ENCODE measurements around the gene CERT1.

The CERT1 gene

GRCh38 chr5:75368391-75368790 is 143.0 kb downstream of the CERT1 start:
- ATAC-seq (replicated peaks; ENCODE audit: extremely low read depth, poor library complexity, severe bottlenecking), result no peak
- peaks cover 5% of the 10 kb centered on the region for H3K36me3 Mint-ChIP-seq (ENCODE audit: insufficient read depth)
- no peak for DNase-seq (ENCODE audit: low spot score in 2 of 2)
- H3K27me3 Mint-ChIP-seq, result no peaks in the 10 kb centered on the region
- no peaks in the 10 kb centered on the region for H3K4me1 Mint-ChIP-seq
- H3K9me3 Mint-ChIP-seq, result no peaks in the 10 kb centered on the region
- H3K4me3 Mint-ChIP-seq, result no peak overlapping the region
- H3K27ac Mint-ChIP-seq (ENCODE audit: low read depth), result no peak overlapping the region

GRCh38 chr5:75367401-75367800 is 144.0 kb downstream of the CERT1 start:
- ATAC-seq (replicated peaks; ENCODE audit: extremely low read depth, poor library complexity, severe bottlenecking), result no peak

GRCh38 chr5:75366787-75367186 is 144.6 kb downstream of the CERT1 start:
- DNase-seq (ENCODE audit: low spot score in 2 of 2), result no peak
- ATAC-seq (replicated peaks; ENCODE audit: extremely low read depth, poor library complexity, severe bottlenecking), result no peak
- H3K27ac Mint-ChIP-seq (ENCODE audit: low read depth), result no peak overlapping the region
- H3K27me3 Mint-ChIP-seq, result no peaks in the 10 kb centered on the region
- peaks cover 8% of the 10 kb centered on the region for H3K36me3 Mint-ChIP-seq (ENCODE audit: insufficient read depth)
- H3K9me3 Mint-ChIP-seq, result no peaks in the 10 kb centered on the region
- no peak overlapping the region for H3K4me3 Mint-ChIP-seq
- H3K4me1 Mint-ChIP-seq, result no peaks in the 10 kb centered on the region

More at GRCh38 chr5:75367401-75367800, 144.0 kb downstream of the CERT1 start:
- DNase-seq (ENCODE audit: low spot score in 2 of 2), result no peak
- H3K27me3 Mint-ChIP-seq, result no peaks in the 10 kb centered on the region
- H3K4me1 Mint-ChIP-seq, result no peaks in the 10 kb centered on the region
- H3K27ac Mint-ChIP-seq (ENCODE audit: low read depth), result no peak overlapping the region
- H3K36me3 Mint-ChIP-seq (ENCODE audit: insufficient read depth), result peaks cover 7% of the 10 kb centered on the region
- no peaks in the 10 kb centered on the region for H3K9me3 Mint-ChIP-seq
- H3K4me3 Mint-ChIP-seq, result no peak overlapping the region

GRCh38 chr5:75365740-75366139 is 145.7 kb downstream of the CERT1 start:
- Mint-ChIP-seq H3K27ac (ENCODE audit: low read depth) (no peak overlapping the region), H3K9me3 (no peaks in the 10 kb centered on the region), H3K27me3 (no peaks in the 10 kb centered on the region), H3K36me3 (ENCODE audit: insufficient read depth) (peaks cover 9% of the 10 kb centered on the region), H3K4me3 (no peak overlapping the region), H3K4me1 (no peaks in the 10 kb centered on the region)
- DNase-seq (ENCODE audit: low spot score in 2 of 2), result no peak
- ATAC-seq (replicated peaks; ENCODE audit: extremely low read depth, poor library complexity, severe bottlenecking), result no peak

- Mint-ChIP-seq H3K4me3 (no peak overlapping the region), H3K36me3 (ENCODE audit: insufficient read depth) (peaks cover 20% of the 10 kb centered on the region), H3K27me3 (no peaks in the 10 kb centered on the region), H3K27ac (ENCODE audit: low read depth) (no peak overlapping the region), H3K9me3 (no peaks in the 10 kb centered on the region), H3K4me1 (no peaks in the 10 kb centered on the region)
- no peak for ATAC-seq (replicated peaks; ENCODE audit: extremely low read depth, poor library complexity, severe bottlenecking)
- DNase-seq (ENCODE audit: low spot score in 2 of 2), result no peak
Measured at GRCh38 chr5:75364571-75365280, 146.7 kb downstream of the CERT1 start.

- H3K36me3 Mint-ChIP-seq (ENCODE audit: insufficient read depth), result peaks cover 25% of the 10 kb centered on the region
- no peaks in the 10 kb centered on the region for H3K4me1 Mint-ChIP-seq
- no peak overlapping the region for H3K27ac Mint-ChIP-seq (ENCODE audit: low read depth)
- no peaks in the 10 kb centered on the region for H3K27me3 Mint-ChIP-seq
- no peak for DNase-seq (ENCODE audit: low spot score in 2 of 2)
- H3K9me3 Mint-ChIP-seq, result no peaks in the 10 kb centered on the region
- no peak overlapping the region for H3K4me3 Mint-ChIP-seq
- no peak for ATAC-seq (replicated peaks; ENCODE audit: extremely low read depth, poor library complexity, severe bottlenecking)
Measured at GRCh38 chr5:75363726-75364495, 147.5 kb downstream of the CERT1 start.

GRCh38 chr5:75363111-75363510 is 148.3 kb downstream of the CERT1 start:
- no peaks in the 10 kb centered on the region for H3K9me3 Mint-ChIP-seq
- peaks cover 27% of the 10 kb centered on the region for H3K36me3 Mint-ChIP-seq (ENCODE audit: insufficient read depth)
- no peaks in the 10 kb centered on the region for H3K4me1 Mint-ChIP-seq
- no peak for DNase-seq (ENCODE audit: low spot score in 2 of 2)
- no peak overlapping the region for H3K4me3 Mint-ChIP-seq
- no peak for ATAC-seq (replicated peaks; ENCODE audit: extremely low read depth, poor library complexity, severe bottlenecking)
- H3K27me3 Mint-ChIP-seq, result no peaks in the 10 kb centered on the region
- no peak overlapping the region for H3K27ac Mint-ChIP-seq (ENCODE audit: low read depth)

GRCh38 chr5:75362474-75362975 is 148.9 kb downstream of the CERT1 start:
- Mint-ChIP-seq H3K27me3 (no peaks in the 10 kb centered on the region), H3K27ac (ENCODE audit: low read depth) (no peak overlapping the region), H3K36me3 (ENCODE audit: insufficient read depth) (peaks cover 30% of the 10 kb centered on the region), H3K9me3 (no peaks in the 10 kb centered on the region), H3K4me3 (no peak overlapping the region), H3K4me1 (no peaks in the 10 kb centered on the region)
- DNase-seq (ENCODE audit: low spot score in 2 of 2), result no peak
- no peak for ATAC-seq (replicated peaks; ENCODE audit: extremely low read depth, poor library complexity, severe bottlenecking)

- Mint-ChIP-seq H3K27me3 (no peaks in the 10 kb centered on the region), H3K36me3 (ENCODE audit: insufficient read depth) (peaks cover 39% of the 10 kb centered on the region), H3K27ac (ENCODE audit: low read depth) (no peak overlapping the region), H3K4me3 (no peak overlapping the region), H3K9me3 (no peaks in the 10 kb centered on the region), H3K4me1 (no peaks in the 10 kb centered on the region)
- ATAC-seq (replicated peaks; ENCODE audit: extremely low read depth, poor library complexity, severe bottlenecking), result no peak
- no peak for DNase-seq (ENCODE audit: low spot score in 2 of 2)
Measured at GRCh38 chr5:75361310-75361709, 150.1 kb downstream of the CERT1 start.

GRCh38 chr5:75358117-75358516 is 153.3 kb downstream of the CERT1 start:
- no peak overlapping the region for H3K27ac Mint-ChIP-seq (ENCODE audit: low read depth)
- H3K27me3 Mint-ChIP-seq, result no peaks in the 10 kb centered on the region
- H3K4me3 Mint-ChIP-seq, result no peak overlapping the region
- peaks cover 54% of the 10 kb centered on the region for H3K36me3 Mint-ChIP-seq (ENCODE audit: insufficient read depth)
- H3K9me3 Mint-ChIP-seq, result no peaks in the 10 kb centered on the region
- no peaks in the 10 kb centered on the region for H3K4me1 Mint-ChIP-seq
- no peak for DNase-seq (ENCODE audit: low spot score in 2 of 2)
- no peak for ATAC-seq (replicated peaks; ENCODE audit: extremely low read depth, poor library complexity, severe bottlenecking)

- ATAC-seq (replicated peaks; ENCODE audit: extremely low read depth, poor library complexity, severe bottlenecking) (no peak), DNase-seq (ENCODE audit: low spot score in 2 of 2) (no peak)
- Mint-ChIP-seq H3K9me3 (no peaks in the 10 kb centered on the region), H3K27me3 (no peaks in the 10 kb centered on the region), H3K27ac (ENCODE audit: low read depth) (no peak overlapping the region), H3K4me1 (no peaks in the 10 kb centered on the region), H3K4me3 (no peak overlapping the region), H3K36me3 (ENCODE audit: insufficient read depth) (peaks cover 60% of the 10 kb centered on the region)
Measured at GRCh38 chr5:75356719-75357118, 154.7 kb downstream of the CERT1 start.

- H3K27ac Mint-ChIP-seq (ENCODE audit: low read depth), result no peak overlapping the region
- H3K4me1 Mint-ChIP-seq, result no peaks in the 10 kb centered on the region
- no peak overlapping the region for H3K4me3 Mint-ChIP-seq
- peaks cover 67% of the 10 kb centered on the region for H3K36me3 Mint-ChIP-seq (ENCODE audit: insufficient read depth)
- no peak for ATAC-seq (replicated peaks; ENCODE audit: extremely low read depth, poor library complexity, severe bottlenecking)
- no peak for DNase-seq (ENCODE audit: low spot score in 2 of 2)
- H3K27me3 Mint-ChIP-seq, result no peaks in the 10 kb centered on the region
- H3K9me3 Mint-ChIP-seq, result no peaks in the 10 kb centered on the region
Measured at GRCh38 chr5:75355236-75355635, 156.2 kb downstream of the CERT1 start.
